ENCODE data around the gene TBC1D10B. TPM values are rescaled to one million over a fixed set of nuclear protein-coding genes. Genes with fewer than 3 reads are reported as not detected.
A peak's percentile ranks its signal among the peaks of the same experiment; 100 is the strongest.

Gene TBC1D10B
- total and polyA plus RNA-seq, 12 donors = 17.0 to 67.7 (median 44.2) TPM

DNA sequence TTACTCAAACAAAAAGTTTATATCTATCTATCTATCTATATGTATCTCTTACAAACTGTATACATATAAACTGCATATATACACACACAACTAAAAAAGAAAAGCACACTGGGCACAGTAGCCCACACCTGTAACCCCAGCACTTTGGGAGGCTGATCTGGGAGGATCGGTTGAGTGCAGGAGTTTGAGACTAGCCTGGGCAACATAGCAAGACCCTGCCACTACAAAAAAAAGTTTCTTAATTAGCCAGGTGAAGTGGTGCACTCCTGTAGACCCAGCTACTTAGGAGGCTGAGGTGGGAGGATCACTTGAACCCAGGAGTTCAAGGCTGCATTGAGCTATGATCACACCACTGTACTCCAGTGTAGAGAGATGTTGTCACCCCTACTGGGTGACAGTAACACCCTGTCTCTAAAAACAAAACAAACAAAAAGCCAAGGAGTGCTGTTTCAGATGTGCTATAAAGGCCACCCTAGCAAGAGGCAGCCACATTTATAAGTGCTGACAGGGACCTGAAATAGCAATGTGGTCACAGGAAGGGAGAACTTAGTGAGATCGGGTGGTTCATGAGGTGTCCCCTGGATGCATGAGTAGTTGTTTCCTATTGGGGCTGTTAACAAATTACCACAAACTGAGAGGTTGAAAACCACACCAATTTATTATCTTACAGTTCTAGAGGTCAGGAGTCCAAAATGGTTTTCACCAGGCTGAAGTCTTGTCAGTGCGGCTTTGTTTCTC is 20.0 kb downstream of the TBC1D10B start:
- TF ChIP-seq POLR2A (IDR thresholded peaks at IDR 0.05) = no peak
- TF ChIP-seq, protein P1, sequence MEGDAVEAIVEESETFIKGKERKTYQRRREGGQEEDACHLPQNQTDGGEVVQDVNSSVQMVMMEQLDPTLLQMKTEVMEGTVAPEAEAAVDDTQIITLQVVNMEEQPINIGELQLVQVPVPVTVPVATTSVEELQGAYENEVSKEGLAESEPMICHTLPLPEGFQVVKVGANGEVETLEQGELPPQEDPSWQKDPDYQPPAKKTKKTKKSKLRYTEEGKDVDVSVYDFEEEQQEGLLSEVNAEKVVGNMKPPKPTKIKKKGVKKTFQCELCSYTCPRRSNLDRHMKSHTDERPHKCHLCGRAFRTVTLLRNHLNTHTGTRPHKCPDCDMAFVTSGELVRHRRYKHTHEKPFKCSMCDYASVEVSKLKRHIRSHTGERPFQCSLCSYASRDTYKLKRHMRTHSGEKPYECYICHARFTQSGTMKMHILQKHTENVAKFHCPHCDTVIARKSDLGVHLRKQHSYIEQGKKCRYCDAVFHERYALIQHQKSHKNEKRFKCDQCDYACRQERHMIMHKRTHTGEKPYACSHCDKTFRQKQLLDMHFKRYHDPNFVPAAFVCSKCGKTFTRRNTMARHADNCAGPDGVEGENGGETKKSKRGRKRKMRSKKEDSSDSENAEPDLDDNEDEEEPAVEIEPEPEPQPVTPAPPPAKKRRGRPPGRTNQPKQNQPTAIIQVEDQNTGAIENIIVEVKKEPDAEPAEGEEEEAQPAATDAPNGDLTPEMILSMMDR (IDR thresholded peaks at IDR 0.05) = no peak
- intact Hi-C loops (cut with DNase I) = no loop called here
- H3K4me1 ChIP-seq (replicated peaks in 1 of 2) = peaks cover 27 to 28% of the 10 kb centered on the region in 2 donors
- H3K27ac ChIP-seq = no peak overlapping the region
- no peak overlapping the region for H3K4me3 ChIP-seq
- peak in 2 of 7 donors; percentile 12 to 29 for DNase-seq
- H3K36me3 ChIP-seq (replicated peaks in 1 of 2) = peaks cover 0 to 35% of the 10 kb centered on the region in 2 donors
- H3K27me3 ChIP-seq = no peaks in the 10 kb centered on the region
- H3K9me3 ChIP-seq (replicated peaks in 1 of 3) = no peaks in the 10 kb centered on the region
- WGBS, 4 donors = 83 to 86% (median 84%) methylated on average over 3 of the region's 3 CpGs

DNA sequence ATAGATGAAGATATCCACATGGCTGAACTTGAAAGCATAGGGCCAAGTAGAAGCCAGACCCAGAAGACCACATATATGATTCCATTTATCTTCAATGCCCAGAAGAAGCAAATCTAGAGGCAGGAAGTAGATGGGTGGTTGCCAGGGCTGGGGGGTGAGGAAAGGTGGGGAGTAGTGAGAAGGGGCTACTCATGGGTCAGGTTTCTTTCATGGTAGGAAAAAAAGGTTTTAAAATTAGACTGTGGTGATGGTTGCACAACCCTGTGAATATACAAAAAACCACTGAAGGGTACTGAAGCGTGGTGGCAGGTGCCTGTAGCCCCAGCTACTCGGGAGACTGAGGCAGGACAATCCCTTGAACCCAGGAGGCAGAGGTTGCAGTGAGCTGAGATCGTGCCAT is 20.6 kb downstream of the TBC1D10B start:
- 80 to 88% (median 83%) methylated on average over 3 of the region's 3 CpGs for WGBS, 4 donors
- Histone ChIP-seq H3K9me3 (replicated peaks in 1 of 3) (no peaks in the 10 kb centered on the region), H3K4me3 (no peak overlapping the region), H3K27ac (no peak overlapping the region), H3K27me3 (no peaks in the 10 kb centered on the region), H3K36me3 (replicated peaks in 1 of 2) (peaks cover 0 to 35% of the 10 kb centered on the region in 2 donors), H3K4me1 (replicated peaks in 1 of 2) (peaks cover 27 to 28% of the 10 kb centered on the region in 2 donors)
- DNase-seq = peak in 2 of 7 donors; percentile 18 to 36
- no peak for TF ChIP-seq POLR2A (IDR thresholded peaks at IDR 0.05)
- TF ChIP-seq, protein P1 (IDR thresholded peaks at IDR 0.05) = no peak
- intact Hi-C loops (cut with DNase I) = no loop called here

DNA sequence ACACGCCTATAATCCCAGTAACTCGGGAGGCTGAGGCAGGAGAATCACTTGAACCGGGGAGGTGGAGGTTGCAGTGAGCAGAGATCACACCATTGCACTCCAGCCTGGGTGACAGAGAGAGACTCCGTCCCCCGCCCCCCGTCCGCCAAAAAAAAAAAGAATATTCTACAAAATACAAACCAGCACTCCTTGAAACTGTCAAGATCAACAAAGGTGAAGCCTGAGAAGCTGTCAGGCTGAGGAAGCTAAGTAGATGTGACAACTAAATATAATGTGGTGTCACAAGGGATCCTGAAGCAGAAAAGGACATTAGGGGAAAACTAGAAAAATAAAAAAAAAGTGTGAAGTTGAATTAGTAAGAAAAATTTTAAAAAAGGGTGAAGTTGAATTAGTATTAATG is 21.4 kb downstream of the TBC1D10B start:
- peak in 1 of 7 donors; percentile 8 for DNase-seq
- Histone ChIP-seq H3K27ac (no peak overlapping the region), H3K4me1 (replicated peaks in 1 of 2) (peaks cover 21 to 23% of the 10 kb centered on the region in 2 donors), H3K9me3 (replicated peaks in 1 of 3) (no peaks in the 10 kb centered on the region), H3K27me3 (no peaks in the 10 kb centered on the region), H3K4me3 (no peak overlapping the region), H3K36me3 (replicated peaks in 1 of 2) (peaks cover 0 to 35% of the 10 kb centered on the region in 2 donors)
- WGBS, 4 donors = 87 to 94% (median 92%) methylated on average over 7 of the region's 7 CpGs
- no peak for TF ChIP-seq POLR2A (IDR thresholded peaks at IDR 0.05)
- TF ChIP-seq, protein P1 (IDR thresholded peaks at IDR 0.05) = no peak
- intact Hi-C loops (cut with DNase I) = no loop called here

DNA sequence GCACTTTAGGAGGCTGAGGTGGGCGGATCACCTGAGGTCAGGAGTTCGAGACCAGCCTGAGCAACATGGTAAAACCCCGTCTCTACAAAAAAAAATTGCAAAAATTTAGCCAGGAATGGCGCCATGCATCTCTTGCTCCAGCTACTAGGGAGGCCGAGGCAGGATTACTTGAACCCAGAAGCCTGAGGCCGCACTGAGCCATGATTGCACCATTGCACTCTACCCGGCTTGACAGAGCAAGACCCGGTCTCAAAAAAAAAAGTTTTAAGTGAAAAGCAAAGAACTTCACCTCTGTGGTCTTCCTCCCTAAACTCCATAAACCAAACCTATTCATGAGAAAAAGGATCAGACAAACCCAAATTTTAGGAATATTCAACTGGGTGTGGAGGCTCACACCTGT is 22.2 kb downstream of the TBC1D10B start:
- no peak overlapping the region for H3K27ac ChIP-seq
- no peaks in the 10 kb centered on the region for H3K9me3 ChIP-seq (replicated peaks in 1 of 3)
- H3K27me3 ChIP-seq = no peaks in the 10 kb centered on the region
- 93 to 97% (median 94%) methylated on average over 7 to 8 of the region's 8 CpGs for WGBS, 4 donors
- peaks cover 18 to 19% of the 10 kb centered on the region in 2 donors for H3K4me1 ChIP-seq (replicated peaks in 1 of 2)
- no peak overlapping the region for H3K4me3 ChIP-seq
- intact Hi-C loops (cut with DNase I) = no loop called here
- peak in 2 of 7 donors; percentile 14 to 43 for DNase-seq
- no peak for TF ChIP-seq POLR2A (IDR thresholded peaks at IDR 0.05)
- TF ChIP-seq, protein P1 (IDR thresholded peaks at IDR 0.05) = no peak
- peaks cover 0 to 28% of the 10 kb centered on the region in 2 donors for H3K36me3 ChIP-seq (replicated peaks in 1 of 2)

Data from adrenal gland (tissue), 12 donors.